Fibroblast of lung (primary cell): Measurements from ENCODE around the gene FOXL2NB. TPM values are rescaled to one million over a fixed set of nuclear protein-coding genes. Genes with fewer than 3 reads are reported as not detected.
A peak's percentile ranks its signal among the peaks of the same experiment; 100 is the strongest.

ENCODE experiments used
- DNase-seq, 2 donors: peaks; one replicate each; pipeline versions ENCODE4 v3.0.0 to v3.0.0-alpha.2; 2010; ENCODE audit warnings: low read depth in 2 of 2
- H2AFZ ChIP-seq: 2 replicates; pipeline ENCODE4 v1.5.1; 2012; ENCODE audit warnings: low read length, control low read depth, inconsistent platforms
- H3K27ac ChIP-seq: 2 replicates; pipeline ENCODE4 v1.5.1; 2011; ENCODE audit warnings: low read length, control low read depth; ENCODE audit not compliant: insufficient read depth
- H3K27me3 ChIP-seq: 2 replicates; pipeline ENCODE4 v1.5.1; 2011; ENCODE audit warnings: mild to moderate bottlenecking, low read length; ENCODE audit not compliant: control insufficient read depth, insufficient read depth
- H3K36me3 ChIP-seq: 2 replicates; pipeline ENCODE4 v1.5.1; 2011; ENCODE audit warnings: low read length; ENCODE audit not compliant: control insufficient read depth, insufficient read depth
- H3K4me1 ChIP-seq: 2 replicates; pipeline ENCODE4 v1.5.1; 2011; ENCODE audit warnings: low read length; ENCODE audit not compliant: control insufficient read depth, insufficient read depth; ENCODE audit errors: extremely low read depth
- H3K4me2 ChIP-seq: 2 replicates; pipeline ENCODE4 v1.5.1; 2011; ENCODE audit warnings: low read length, control low read depth; ENCODE audit not compliant: insufficient read depth; ENCODE audit errors: extremely low read depth
- H3K4me3 ChIP-seq, 4 experiments: fragments of 200-600 bp in 1 of 4; sonication (generic) in 1 of 4; replicated peaks in 1 of 4; 2 replicates each; pipeline ENCODE4 v1.5.1; 2011 to 2016; ENCODE audit warnings: low read length in 4 of 4, low read depth in 3 of 4, mild to moderate bottlenecking in 3 of 4, control low read depth in 2 of 4, inconsistent platforms in 1 of 4, mixed read lengths in 1 of 4; ENCODE audit not compliant: insufficient read depth in 1 of 4; ENCODE audit errors: control extremely low read depth in 1 of 4
- H3K79me2 ChIP-seq: 2 replicates; pipeline ENCODE4 v1.5.1; 2012; ENCODE audit warnings: mild to moderate bottlenecking, low read length, inconsistent platforms; ENCODE audit not compliant: control insufficient read depth, insufficient read depth
- H3K9ac ChIP-seq: 2 replicates; pipeline ENCODE4 v1.5.1; 2011; ENCODE audit warnings: mild to moderate bottlenecking, low read length, control low read depth; ENCODE audit not compliant: insufficient read depth
- H3K9me3 ChIP-seq: 2 replicates; pipeline ENCODE4 v1.5.1; 2012; ENCODE audit warnings: low read depth, low read length; ENCODE audit not compliant: control insufficient read depth, insufficient read depth
- H4K20me1 ChIP-seq: 2 replicates; pipeline ENCODE4 v1.5.1; 2011; ENCODE audit warnings: low read length; ENCODE audit not compliant: control insufficient read depth, insufficient read depth; ENCODE audit errors: extremely low read depth
- EZH2 ChIP-seq: IDR thresholded peaks from 2 replicates; pipeline ENCODE4 v1.5.1; 2012; ENCODE audit warnings: low read length, control low read depth, mild to moderate bottlenecking; ENCODE audit errors: missing control alignments
- polyA minus RNA-seq: library from RNA; depleted of rRNA, polyadenylated mRNA; stranded (reverse); fragments of >200 nt; gene quantifications from 2 replicates; pipeline ENCODE4 v1.2.3, GENCODE V29; 2011; ENCODE audit warnings: low replicate concordance
- polyA plus RNA-seq, 2 donors: library from polyadenylated mRNA; depleted of rRNA in 1 of 2; stranded (reverse) in 1 of 2; unstranded in 1 of 2; fragments of >200 nt; gene quantifications; 2 replicates each; pipeline ENCODE4 v1.2.1, GENCODE V29; 2011 to 2012; ENCODE audit warnings: missing spikeins in 1 of 2
- total RNA-seq: library from RNA; depleted of rRNA; stranded (reverse); fragments of >200 nt; gene quantifications from 2 replicates; pipeline ENCODE4 v1.2.1, GENCODE V29; 2014
- TF ChIP-seq, protein P1 (sequence below), 2 donors: IDR thresholded peaks in 1 of 2; conservative IDR thresholded peaks in 1 of 2; 1 replicate in 1 of 2; 2 replicates in 1 of 2; pipeline ENCODE4 v1.5.1; 2011 to 2012; ENCODE audit warnings: low read length in 2 of 2, control low read depth in 1 of 2, inconsistent platforms in 1 of 2, low read depth in 1 of 2, mild to moderate bottlenecking in 1 of 2

Gene FOXL2NB
- total RNA-seq = not detected in 2 replicates
- 0.03 TPM in 1 of 2 replicates, not detected in the other for polyA plus RNA-seq
- not detected in 2 replicates for polyA plus RNA-seq (2012)
- polyA minus RNA-seq = not detected in 2 replicates

- H3K4me2 ChIP-seq = peak within 1 kb of the TSS; percentile 64
- peak; percentile 42 to 54 for DNase-seq
- TF ChIP-seq, protein P1, sequence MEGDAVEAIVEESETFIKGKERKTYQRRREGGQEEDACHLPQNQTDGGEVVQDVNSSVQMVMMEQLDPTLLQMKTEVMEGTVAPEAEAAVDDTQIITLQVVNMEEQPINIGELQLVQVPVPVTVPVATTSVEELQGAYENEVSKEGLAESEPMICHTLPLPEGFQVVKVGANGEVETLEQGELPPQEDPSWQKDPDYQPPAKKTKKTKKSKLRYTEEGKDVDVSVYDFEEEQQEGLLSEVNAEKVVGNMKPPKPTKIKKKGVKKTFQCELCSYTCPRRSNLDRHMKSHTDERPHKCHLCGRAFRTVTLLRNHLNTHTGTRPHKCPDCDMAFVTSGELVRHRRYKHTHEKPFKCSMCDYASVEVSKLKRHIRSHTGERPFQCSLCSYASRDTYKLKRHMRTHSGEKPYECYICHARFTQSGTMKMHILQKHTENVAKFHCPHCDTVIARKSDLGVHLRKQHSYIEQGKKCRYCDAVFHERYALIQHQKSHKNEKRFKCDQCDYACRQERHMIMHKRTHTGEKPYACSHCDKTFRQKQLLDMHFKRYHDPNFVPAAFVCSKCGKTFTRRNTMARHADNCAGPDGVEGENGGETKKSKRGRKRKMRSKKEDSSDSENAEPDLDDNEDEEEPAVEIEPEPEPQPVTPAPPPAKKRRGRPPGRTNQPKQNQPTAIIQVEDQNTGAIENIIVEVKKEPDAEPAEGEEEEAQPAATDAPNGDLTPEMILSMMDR (conservative IDR thresholded peaks at IDR 0.05 in 1 of 2, IDR thresholded peaks at IDR 0.05 in 1 of 2; ENCODE audit: low read depth in 1 of 2, low read length in 2 of 2) = no peak
- peak; percentile 51 for TF ChIP-seq EZH2
- H3K27me3 ChIP-seq = peaks cover 95% of the 10 kb centered on the region
- no peaks in the 10 kb centered on the region for H3K79me2 ChIP-seq
- H3K9ac ChIP-seq = no peak within 1 kb of the TSS
- H3K4me3 ChIP-seq = peak within 1 kb of the TSS; percentile 7 to 44 (median 18)
- no peaks in the 10 kb centered on the region for H3K4me1 ChIP-seq
- H3K27ac ChIP-seq = no peak within 1 kb of the TSS
- no peaks in the 10 kb centered on the region for H4K20me1 ChIP-seq
- no peaks in the 10 kb centered on the region for H3K9me3 ChIP-seq
- no peak within 1 kb of the TSS for H2AFZ ChIP-seq
- no peaks in the 10 kb centered on the region for H3K36me3 ChIP-seq
These were observed at the start of gene FOXL2NB, which contains the start of gene FOXL2 for GRCh38 chr3:138946663-138947494. TSS of gene FOXL2NB (plus strand) at chr3:138947217. CDS start at chr3:138947365, 148 bp downstream. TSS of gene FOXL2 (minus strand) at chr3:138947137. CDS start at chr3:138946722, 415 bp downstream.

- Histone ChIP-seq H3K27me3 (no peaks in the 10 kb centered on the region), H3K36me3 (no peaks in the 10 kb centered on the region), H3K9ac (no peak overlapping the region), H3K9me3 (no peaks in the 10 kb centered on the region), H3K79me2 (no peaks in the 10 kb centered on the region), H3K4me1 (peaks cover 2% of the 10 kb centered on the region), H3K4me2 (peak overlapping the region; percentile 1), H2AFZ (no peak overlapping the region), H3K4me3 (no peak overlapping the region), H4K20me1 (no peaks in the 10 kb centered on the region), H3K27ac (no peak overlapping the region)
- DNase-seq = peak; percentile 67 to 86
- no peak for TF ChIP-seq EZH2
- TF ChIP-seq, protein P1 (conservative IDR thresholded peaks at IDR 0.05 in 1 of 2, IDR thresholded peaks at IDR 0.05 in 1 of 2; ENCODE audit: low read depth in 1 of 2, low read length in 2 of 2) = no peak
These were observed 48.7 kb upstream of the FOXL2NB start for GRCh38 chr3:138898301-138898700.

DNA sequence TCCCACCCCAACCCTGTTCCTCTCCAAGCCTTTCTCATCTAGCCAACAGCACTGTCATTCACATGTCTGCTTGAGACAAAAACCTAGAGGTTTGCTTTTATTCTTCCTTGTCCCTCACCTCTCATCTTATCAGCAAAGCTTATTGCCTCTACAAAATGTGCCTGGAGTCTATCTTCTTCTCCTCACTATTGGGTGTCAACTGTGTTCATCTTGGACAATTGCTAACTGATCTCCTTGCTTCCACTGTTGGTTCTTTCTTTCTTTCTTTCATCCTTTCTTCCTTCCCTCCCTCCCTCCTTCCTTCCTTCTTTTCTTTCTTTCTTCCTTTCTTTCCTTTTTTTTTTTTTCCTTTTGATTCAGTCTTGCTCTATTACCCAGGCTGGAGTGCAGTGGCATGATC, 48.3 kb upstream of the FOXL2NB start:
- no peaks in the 10 kb centered on the region for H3K9me3 ChIP-seq
- no peaks in the 10 kb centered on the region for H3K79me2 ChIP-seq
- no peaks in the 10 kb centered on the region for H3K36me3 ChIP-seq
- H3K27me3 ChIP-seq = no peaks in the 10 kb centered on the region
- H3K4me1 ChIP-seq = peaks cover 2% of the 10 kb centered on the region
- no peak overlapping the region for H2AFZ ChIP-seq
- no peak for TF ChIP-seq EZH2
- TF ChIP-seq, protein P1 (conservative IDR thresholded peaks at IDR 0.05 in 1 of 2, IDR thresholded peaks at IDR 0.05 in 1 of 2; ENCODE audit: low read depth in 1 of 2, low read length in 2 of 2) = no peak
- H3K27ac ChIP-seq = no peak overlapping the region
- no peaks in the 10 kb centered on the region for H4K20me1 ChIP-seq
- peak overlapping the region; percentile 1 for H3K4me2 ChIP-seq
- H3K4me3 ChIP-seq = no peak overlapping the region
- H3K9ac ChIP-seq = no peak overlapping the region
- no peak for DNase-seq
